Mesenchymal stem cell (in vitro differentiated cells and primary cell): ENCODE measurements around the gene ICAM1.

Source experiments
- DNase-seq: peaks from one replicate; pipeline ENCODE4 v3.0.0-alpha.2; 2013
- H2AFZ ChIP-seq: one replicate; pipeline ENCODE4 v1.6.1; 2013; ENCODE audit warnings: low read depth, mild to moderate bottlenecking, control low read depth, inconsistent platforms, low read length, moderate library complexity
- H2AK5ac ChIP-seq: 2 replicates; pipeline ENCODE4 v1.6.1; 2013; ENCODE audit warnings: low read length, moderate library complexity, mild to moderate bottlenecking, inconsistent platforms; ENCODE audit not compliant: severe bottlenecking
- H2BK120ac ChIP-seq: one replicate; pipeline ENCODE4 v1.6.1; 2013; ENCODE audit warnings: low read depth, mild to moderate bottlenecking, inconsistent platforms, low read length, moderate library complexity
- H2BK12ac ChIP-seq, 2 experiments: one replicate each; pipeline ENCODE4 v1.6.1; 2013; ENCODE audit warnings: inconsistent platforms in 2 of 2, low read length in 2 of 2, mild to moderate bottlenecking in 2 of 2, moderate library complexity in 2 of 2, control low read depth in 1 of 2
- H2BK15ac ChIP-seq: one replicate; pipeline ENCODE4 v1.6.1; 2013; ENCODE audit warnings: mild to moderate bottlenecking, low read depth, inconsistent platforms; ENCODE audit not compliant: poor library complexity, severe bottlenecking
- H2BK5ac ChIP-seq: 2 replicates; pipeline ENCODE4 v1.6.1; 2013; ENCODE audit warnings: low read depth, mild to moderate bottlenecking, low read length, control low read depth, inconsistent platforms; ENCODE audit not compliant: poor library complexity, severe bottlenecking
- H3K14ac ChIP-seq, 2 experiments: one replicate each; pipeline ENCODE4 v1.6.1; 2013; ENCODE audit warnings: inconsistent platforms in 2 of 2, low read length in 2 of 2, control low read depth in 1 of 2, mild to moderate bottlenecking in 1 of 2, moderate library complexity in 1 of 2
- H3K18ac ChIP-seq, 2 experiments: one replicate each; pipeline ENCODE4 v1.6.1; 2013; ENCODE audit warnings: inconsistent platforms in 2 of 2, low read length in 2 of 2, control low read depth in 1 of 2, low read depth in 1 of 2, mild to moderate bottlenecking in 1 of 2
- H3K23ac ChIP-seq, 2 experiments: one replicate each; pipeline ENCODE4 v1.6.1; 2013; ENCODE audit warnings: inconsistent platforms in 2 of 2, low read length in 2 of 2, mild to moderate bottlenecking in 2 of 2, moderate library complexity in 2 of 2, control low read depth in 1 of 2
- H3K27ac ChIP-seq: 2 replicates; pipeline ENCODE4 v1.5.1; 2013; ENCODE audit warnings: mild to moderate bottlenecking, moderate library complexity, low read length, control low read depth, inconsistent platforms; ENCODE audit not compliant: poor library complexity, severe bottlenecking
- H3K27me3 ChIP-seq, 2 experiments: 2 replicates each; pipeline versions ENCODE4 v1.6.1 to v1.7.0; 2013; ENCODE audit warnings: low read length in 2 of 2, mild to moderate bottlenecking in 2 of 2, moderate library complexity in 2 of 2, control low read depth in 1 of 2, inconsistent platforms in 1 of 2; ENCODE audit not compliant: control insufficient read depth in 1 of 2, insufficient read depth in 1 of 2
- H3K36me3 ChIP-seq, 2 experiments: 2 replicates each; pipeline versions ENCODE4 v1.6.1 to v1.7.0; 2013; ENCODE audit warnings: low read length in 2 of 2, control low read depth in 1 of 2, inconsistent platforms in 1 of 2, low read depth in 1 of 2, mild to moderate bottlenecking in 1 of 2; ENCODE audit not compliant: insufficient read depth in 2 of 2, control insufficient read depth in 1 of 2
- H3K4ac ChIP-seq, 2 experiments: one replicate each; pipeline ENCODE4 v1.6.1; 2013; ENCODE audit warnings: inconsistent platforms in 2 of 2, low read length in 2 of 2, mild to moderate bottlenecking in 2 of 2, moderate library complexity in 2 of 2, control low read depth in 1 of 2, low read depth in 1 of 2
- H3K4me1 ChIP-seq: 2 replicates; pipeline ENCODE4 v1.6.1; 2013; ENCODE audit warnings: low read depth, low read length, control low read depth; ENCODE audit not compliant: control insufficient read depth, insufficient read depth
- H3K4me2 ChIP-seq: 2 replicates; pipeline ENCODE4 v1.6.1; 2013; ENCODE audit warnings: low read length, mild to moderate bottlenecking, inconsistent platforms; ENCODE audit not compliant: poor library complexity, severe bottlenecking
- H3K4me3 ChIP-seq, 2 experiments: 2 replicates each; pipeline versions ENCODE4 v1.5.1 to v1.7.0; 2013; ENCODE audit warnings: low read length in 2 of 2, mild to moderate bottlenecking in 2 of 2, control low read depth in 1 of 2, low read depth in 1 of 2; ENCODE audit not compliant: insufficient read depth in 1 of 2
- H3K79me1 ChIP-seq: replicated peaks from 2 replicates; pipeline ENCODE4 v1.6.1; 2013; ENCODE audit warnings: mild to moderate bottlenecking, control low read depth, low read length, inconsistent platforms; ENCODE audit not compliant: poor library complexity, severe bottlenecking
- H3K9ac ChIP-seq: 2 replicates; pipeline ENCODE4 v1.7.0; 2013; ENCODE audit warnings: mild to moderate bottlenecking, low read length, moderate library complexity
- H3K9me3 ChIP-seq: 2 replicates; pipeline ENCODE4 v1.7.0; 2013; ENCODE audit warnings: mild to moderate bottlenecking, low read length; ENCODE audit not compliant: control insufficient read depth
- H4K8ac ChIP-seq: one replicate; pipeline ENCODE4 v1.6.1; 2013; ENCODE audit warnings: inconsistent platforms, mild to moderate bottlenecking, low read length, moderate library complexity
- H4K91ac ChIP-seq: one replicate; pipeline ENCODE4 v1.6.1; 2013; ENCODE audit warnings: mild to moderate bottlenecking, low read length, inconsistent platforms
- WGBS: methylation state at CpG from one replicate; pipeline ENCODE4 v1.1.7; 2013; ENCODE audit warnings: mixed read lengths; 5-methylcytosine and 5-hydroxymethylcytosine counted together

The ICAM1 gene

GRCh38 chr19:10292789-10293636 is 22.1 kb downstream of the ICAM1 start:
- Histone ChIP-seq H3K18ac (no peak overlapping the region), H4K8ac (no peak overlapping the region), H2AFZ (no peak overlapping the region), H4K91ac (no peak overlapping the region), H2BK120ac (no peak overlapping the region), H3K79me1 (no peaks in the 10 kb centered on the region), H3K9ac (no peak overlapping the region), H3K23ac (no peak overlapping the region), H3K14ac (no peak overlapping the region), H3K4me3 (no peak overlapping the region), H2BK12ac (no peak overlapping the region), H3K27me3 (peaks cover 86% of the 10 kb centered on the region in 2 experiments), H2BK5ac (no peak overlapping the region), H3K9me3 (peaks cover 9% of the 10 kb centered on the region), H3K4ac (no peak overlapping the region), H3K4me2 (peak overlapping the region; percentile 8), H3K4me1 (peaks cover 60% of the 10 kb centered on the region), H2AK5ac (no peak overlapping the region), H3K36me3 (peaks cover 0 to 3% of the 10 kb centered on the region in 2 experiments), H2BK15ac (no peak overlapping the region), H3K27ac (no peak overlapping the region)
- 35% methylated on average over 56 of the region's 56 CpGs for WGBS
- no peak for DNase-seq

GRCh38 chr19:10293637-10294367 is 22.9 kb downstream of the ICAM1 start:
- Histone ChIP-seq H3K9me3 (peaks cover 7% of the 10 kb centered on the region), H3K9ac (no peak overlapping the region), H3K27me3 (peaks cover 78 to 79% of the 10 kb centered on the region in 2 experiments), H3K23ac (peak overlapping the region in 1 of 2 experiments; percentile 73), H3K36me3 (peaks cover 0 to 3% of the 10 kb centered on the region in 2 experiments), H4K91ac (no peak overlapping the region), H2BK120ac (no peak overlapping the region), H3K4ac (no peak overlapping the region), H3K27ac (no peak overlapping the region), H2AFZ (no peak overlapping the region), H3K4me3 (peak overlapping the region in 1 of 2 experiments; percentile 15), H2AK5ac (no peak overlapping the region), H3K4me2 (no peak overlapping the region), H3K79me1 (no peaks in the 10 kb centered on the region), H3K14ac (no peak overlapping the region), H2BK5ac (no peak overlapping the region), H3K4me1 (peaks cover 57% of the 10 kb centered on the region), H3K18ac (no peak overlapping the region), H2BK12ac (no peak overlapping the region), H2BK15ac (no peak overlapping the region), H4K8ac (no peak overlapping the region)
- no peak for DNase-seq
- 65% methylated on average over 49 of the region's 49 CpGs for WGBS

- no peak overlapping the region for H3K18ac ChIP-seq
- H4K91ac ChIP-seq, result no peak overlapping the region
- no peak overlapping the region for H3K14ac ChIP-seq
- H2AK5ac ChIP-seq, result no peak overlapping the region
- no peak overlapping the region for H2BK15ac ChIP-seq
- 42% methylated on average over 25 of the region's 25 CpGs for WGBS
- H3K27me3 ChIP-seq, result peaks cover 73 to 79% of the 10 kb centered on the region in 2 experiments
- no peak overlapping the region for H2BK12ac ChIP-seq
- H3K4me2 ChIP-seq, result no peak overlapping the region
- H3K23ac ChIP-seq, result peak overlapping the region in 1 of 2 experiments; percentile 73
- no peak overlapping the region for H2AFZ ChIP-seq
- H3K4ac ChIP-seq, result no peak overlapping the region
- peaks cover 4% of the 10 kb centered on the region for H3K9me3 ChIP-seq
- peaks cover 0 to 3% of the 10 kb centered on the region in 2 experiments for H3K36me3 ChIP-seq
- H3K27ac ChIP-seq, result no peak overlapping the region
- H2BK5ac ChIP-seq, result no peak overlapping the region
- no peak overlapping the region for H4K8ac ChIP-seq
- H3K4me1 ChIP-seq, result peaks cover 52% of the 10 kb centered on the region
- H3K9ac ChIP-seq, result no peak overlapping the region
- no peaks in the 10 kb centered on the region for H3K79me1 ChIP-seq
- no peak for DNase-seq
- no peak overlapping the region for H2BK120ac ChIP-seq
- H3K4me3 ChIP-seq, result no peak overlapping the region
Observed at GRCh38 chr19:10294368-10294697, 23.4 kb downstream of the ICAM1 start.

- H3K9ac ChIP-seq, result no peak overlapping the region
- H3K4me3 ChIP-seq, result no peak overlapping the region
- H4K91ac ChIP-seq, result no peak overlapping the region
- DNase-seq, result no peak
- no peak overlapping the region for H2BK15ac ChIP-seq
- 13% methylated on average over 44 of the region's 48 CpGs for WGBS
- no peaks in the 10 kb centered on the region for H3K79me1 ChIP-seq
- no peak overlapping the region for H4K8ac ChIP-seq
- H2AK5ac ChIP-seq, result no peak overlapping the region
- H3K4ac ChIP-seq, result no peak overlapping the region
- no peak overlapping the region for H2AFZ ChIP-seq
- H3K23ac ChIP-seq, result peak overlapping the region in 1 of 2 experiments; percentile 15
- H2BK5ac ChIP-seq, result no peak overlapping the region
- peaks cover 4% of the 10 kb centered on the region for H3K9me3 ChIP-seq
- peaks cover 0 to 3% of the 10 kb centered on the region in 2 experiments for H3K36me3 ChIP-seq
- no peak overlapping the region for H3K27ac ChIP-seq
- no peak overlapping the region for H2BK12ac ChIP-seq
- H3K4me2 ChIP-seq, result no peak overlapping the region
- peaks cover 64 to 79% of the 10 kb centered on the region in 2 experiments for H3K27me3 ChIP-seq
- peaks cover 42% of the 10 kb centered on the region for H3K4me1 ChIP-seq
- no peak overlapping the region for H3K18ac ChIP-seq
- no peak overlapping the region for H2BK120ac ChIP-seq
- no peak overlapping the region for H3K14ac ChIP-seq
Observed at GRCh38 chr19:10295305-10295846, 24.5 kb downstream of the ICAM1 start.
